Measurements from ENCODE around the gene RELCH. TPM values are rescaled to one million over a fixed set of nuclear protein-coding genes. Genes with fewer than 3 reads are reported as not detected.

RELCH gene
- total RNA-seq, 1 donor from 2014 or later = 22.4 TPM

GRCh38 chr18:62353170-62353569 lies 166.1 kb downstream of the RELCH start:
- no peaks in the 10 kb centered on the region for H3K4me1 Mint-ChIP-seq

GRCh38 chr18:62354151-62354550 lies 167.1 kb downstream of the RELCH start:
- no peak for DNase-seq (ENCODE audit: low read depth, low spot score)
- Mint-ChIP-seq H3K36me3 (ENCODE audit: low read depth) (no peaks in the 10 kb centered on the region), H3K9me3 (no peaks in the 10 kb centered on the region), H3K4me1 (no peaks in the 10 kb centered on the region), H3K27ac (ENCODE audit: unreplicated experiment) (no peak overlapping the region), H3K4me3 (no peak overlapping the region), H3K27me3 (ENCODE audit: low read depth) (no peaks in the 10 kb centered on the region)
- TF ChIP-seq CTCF (conservative IDR thresholded peaks at IDR 0.05) = no peak

More at GRCh38 chr18:62353170-62353569, 166.1 kb downstream of the RELCH start:
- DNase-seq (ENCODE audit: low read depth, low spot score) = no peak
- no peaks in the 10 kb centered on the region for H3K27me3 Mint-ChIP-seq (ENCODE audit: low read depth)
- H3K27ac Mint-ChIP-seq (ENCODE audit: unreplicated experiment) = no peak overlapping the region
- H3K9me3 Mint-ChIP-seq = no peaks in the 10 kb centered on the region
- no peak overlapping the region for H3K4me3 Mint-ChIP-seq
- TF ChIP-seq CTCF (conservative IDR thresholded peaks at IDR 0.05) = no peak
- no peaks in the 10 kb centered on the region for H3K36me3 Mint-ChIP-seq (ENCODE audit: low read depth)

GRCh38 chr18:62357079-62357719 lies 170.1 kb downstream of the RELCH start:
- H3K9me3 Mint-ChIP-seq = no peaks in the 10 kb centered on the region
- H3K27me3 Mint-ChIP-seq (ENCODE audit: low read depth) = no peaks in the 10 kb centered on the region
- TF ChIP-seq CTCF (conservative IDR thresholded peaks at IDR 0.05) = no peak
- no peak for DNase-seq (ENCODE audit: low read depth, low spot score)
- H3K36me3 Mint-ChIP-seq (ENCODE audit: low read depth) = no peaks in the 10 kb centered on the region
- no peak overlapping the region for H3K4me3 Mint-ChIP-seq
- no peak overlapping the region for H3K27ac Mint-ChIP-seq (ENCODE audit: unreplicated experiment)
- no peaks in the 10 kb centered on the region for H3K4me1 Mint-ChIP-seq

Other genes starting within 250 kb of the RELCH start
- gene PIGN, start 199 bp upstream of the RELCH start, total RNA-seq = 23.2 and 24.1 TPM in 2 replicates
- 0.05 and 0.16 TPM in 2 replicates for gene TNFRSF11A, start 138.1 kb downstream of the RELCH start, total RNA-seq

Data from neural crest cell (in vitro differentiated cells).